GM21529 (cell line): ENCODE measurements around the gene ACR.

Experiments used
- ATAC-seq: cut with Tn5 transposase; IDR thresholded peaks from one replicate; pipeline ENCODE4 v1.9.1; 2021; ENCODE audit not compliant: unreplicated experiment

Gene ACR

DNA sequence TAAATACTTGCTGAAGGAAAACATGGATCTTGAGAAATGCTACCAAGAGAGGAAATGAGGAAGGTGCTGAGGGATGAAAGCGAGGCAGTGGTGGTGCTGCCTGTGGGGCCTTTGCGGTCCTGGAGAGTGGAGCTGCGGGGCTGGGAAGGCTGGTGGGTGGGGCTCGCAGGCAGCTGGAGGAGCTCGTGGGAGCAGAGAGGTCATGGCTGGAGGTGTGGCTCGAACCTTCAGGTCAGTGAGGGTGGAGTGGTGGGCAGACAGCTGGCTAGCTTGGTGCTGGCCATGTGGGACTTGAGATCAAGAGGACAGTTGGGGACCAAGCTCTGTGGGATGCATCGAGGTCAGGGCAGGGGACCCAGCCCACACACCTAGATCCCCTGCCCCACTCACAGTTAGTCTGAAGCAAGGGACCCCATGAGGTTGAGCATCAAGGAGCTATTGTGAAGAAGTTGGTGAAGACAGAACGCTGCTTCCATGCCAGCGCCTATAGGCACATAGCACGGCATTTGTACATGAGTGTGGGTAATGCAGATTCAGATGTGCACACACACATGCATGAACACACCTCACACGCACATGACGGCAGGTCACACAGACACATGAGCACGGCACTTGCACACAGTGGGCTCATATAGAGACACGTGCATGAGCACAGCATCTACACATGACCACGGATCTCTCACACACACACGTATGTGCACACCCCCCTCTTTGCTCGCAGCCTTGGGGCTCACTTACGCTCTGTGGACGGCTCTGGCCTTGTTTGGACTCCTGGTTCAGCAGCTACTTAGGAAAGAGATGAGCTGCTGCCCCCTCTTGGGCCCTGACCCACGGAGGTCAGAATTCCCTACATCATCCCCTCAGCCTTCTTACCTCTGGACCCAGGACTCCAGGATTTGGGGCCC is 34.9 kb upstream of the ACR start:
- ATAC-seq = no peak

- ATAC-seq = no peak
Observed at GRCh38 chr22:50703726-50704509, 34.1 kb upstream of the ACR start.

- ATAC-seq = no peak
Observed at GRCh38 chr22:50704510-50705218, 33.3 kb upstream of the ACR start.

DNA sequence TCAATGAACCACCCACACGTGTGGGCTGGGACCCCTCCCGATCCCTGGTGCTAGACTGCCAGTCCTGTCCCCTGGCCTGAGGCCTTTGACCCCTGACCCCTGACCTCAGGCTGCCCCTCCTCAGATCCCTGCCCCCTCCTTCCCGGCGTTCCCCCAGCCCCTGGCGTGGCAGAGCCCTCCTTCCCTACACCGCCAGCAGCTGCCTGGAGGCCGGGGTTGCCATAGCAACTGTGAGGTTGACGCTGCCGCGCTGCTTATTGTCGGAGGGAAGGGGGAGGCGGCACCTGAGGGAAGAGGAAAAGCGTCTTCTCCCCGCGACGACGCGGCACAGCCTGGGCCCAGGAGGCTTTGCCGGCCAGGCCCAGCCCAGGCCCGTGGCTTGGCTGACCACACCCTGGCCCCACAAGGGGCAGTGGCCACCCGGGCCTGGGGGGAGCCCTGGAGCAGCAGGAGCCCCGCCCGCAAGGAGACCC is 32.7 kb upstream of the ACR start:
- no peak for ATAC-seq

- no peak for ATAC-seq
Observed at GRCh38 chr22:50705851-50706351, 32.1 kb upstream of the ACR start.

DNA sequence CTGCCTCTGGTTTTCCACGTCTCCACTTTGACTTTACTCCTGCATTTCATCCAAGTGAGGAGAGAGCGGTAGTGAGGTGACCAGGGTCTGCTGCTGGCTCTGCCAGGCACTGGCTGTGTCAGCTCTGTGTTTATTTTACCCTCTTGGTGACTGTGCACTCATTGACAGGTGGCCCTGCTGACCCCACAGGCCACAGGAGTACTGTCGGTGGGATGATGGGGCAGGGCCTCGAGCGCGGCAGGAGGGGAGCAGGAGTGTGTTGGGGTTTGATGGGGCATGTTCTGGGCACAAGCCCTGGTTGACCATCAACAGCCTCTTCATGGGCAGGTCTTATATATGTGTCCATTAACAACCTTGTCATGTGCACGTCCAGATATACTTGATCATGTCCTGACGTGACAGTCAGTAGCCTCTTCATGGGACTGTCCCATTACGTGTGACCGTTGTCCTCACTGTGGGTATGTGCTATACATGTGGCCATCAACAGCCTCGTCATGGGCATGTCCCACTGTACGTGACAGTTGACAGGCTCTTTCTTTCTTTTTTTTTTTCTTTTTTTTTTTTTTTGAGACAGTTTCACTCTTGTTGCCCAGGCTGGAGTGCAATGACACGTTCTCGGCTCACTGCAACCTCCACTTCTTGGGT is 31.4 kb upstream of the ACR start:
- ATAC-seq = no peak

GRCh38 chr22:50708474-50708873 is 29.5 kb upstream of the ACR start:
- ATAC-seq = no peak

- ATAC-seq = no peak
Observed at GRCh38 chr22:50708996-50709395, 29.0 kb upstream of the ACR start.

DNA sequence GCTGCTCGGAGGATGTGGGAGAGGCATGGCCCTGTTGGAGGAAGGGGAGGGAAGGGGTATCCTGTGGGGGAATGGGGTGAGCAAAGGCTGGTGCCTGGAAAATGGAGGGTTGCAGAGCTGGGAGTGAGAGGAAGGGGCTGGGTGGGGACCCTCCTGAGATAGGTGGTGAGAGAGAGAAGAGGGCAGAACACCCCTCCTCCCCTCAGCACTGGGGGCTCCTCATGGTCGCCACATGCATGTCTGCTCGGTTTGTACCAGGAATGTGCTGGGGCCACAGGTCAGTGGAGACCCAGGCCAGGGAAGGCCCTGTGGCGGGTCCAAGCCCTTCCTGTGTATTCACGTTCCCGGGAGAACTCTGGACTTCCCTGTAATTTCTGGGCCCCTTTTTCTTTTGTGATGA is 27.8 kb upstream of the ACR start:
- no peak for ATAC-seq

DNA sequence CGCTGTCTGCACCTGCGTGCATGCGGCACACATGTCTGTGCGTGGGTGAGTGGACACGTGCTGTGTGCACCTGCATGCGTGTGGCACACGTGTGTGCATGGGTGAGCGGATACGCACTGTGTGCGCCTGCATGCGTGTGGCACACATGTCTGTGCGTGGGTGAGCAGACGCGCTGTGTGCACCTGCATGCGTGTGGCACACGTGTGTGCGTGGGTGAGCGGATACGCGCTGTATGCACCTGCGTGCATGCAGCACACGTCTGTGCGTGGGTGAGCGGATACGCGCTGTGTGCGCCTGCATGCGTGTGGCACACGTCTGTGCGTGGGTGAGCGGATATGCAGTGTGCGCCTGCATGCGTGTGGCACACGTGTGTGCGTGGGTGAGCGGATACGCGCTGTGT is 27.1 kb upstream of the ACR start:
- no peak for ATAC-seq

- no peak for ATAC-seq
Observed at GRCh38 chr22:50711446-50712340, 26.3 kb upstream of the ACR start.

- ATAC-seq = no peak
Observed at GRCh38 chr22:50712341-50713007, 25.5 kb upstream of the ACR start.

- no peak for ATAC-seq
Observed at GRCh38 chr22:50713008-50713385, 25.0 kb upstream of the ACR start.

DNA sequence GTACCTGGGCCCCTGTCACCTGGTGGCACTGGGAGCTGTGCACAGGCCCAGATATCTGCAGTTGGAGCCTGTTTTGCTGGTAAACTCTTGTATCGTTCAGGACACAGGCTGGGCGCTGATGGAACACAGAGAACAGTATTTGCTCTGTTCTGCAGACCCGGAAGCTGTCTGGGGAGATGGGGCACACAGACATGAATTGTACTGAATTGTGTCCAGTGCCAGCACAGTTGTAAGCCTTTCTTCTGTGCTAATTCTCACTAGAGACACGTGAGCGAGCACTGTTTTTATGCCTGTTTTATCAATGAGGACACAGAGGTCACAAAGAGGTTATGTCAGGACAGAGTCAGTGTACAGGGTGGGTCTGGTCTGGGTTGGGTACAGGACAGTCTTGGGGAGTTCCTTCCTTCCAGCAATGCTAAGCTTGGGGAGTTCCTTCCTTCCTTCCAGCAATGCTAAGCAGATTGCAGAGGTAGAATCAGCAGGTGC is 24.4 kb upstream of the ACR start:
- ATAC-seq = no peak

DNA sequence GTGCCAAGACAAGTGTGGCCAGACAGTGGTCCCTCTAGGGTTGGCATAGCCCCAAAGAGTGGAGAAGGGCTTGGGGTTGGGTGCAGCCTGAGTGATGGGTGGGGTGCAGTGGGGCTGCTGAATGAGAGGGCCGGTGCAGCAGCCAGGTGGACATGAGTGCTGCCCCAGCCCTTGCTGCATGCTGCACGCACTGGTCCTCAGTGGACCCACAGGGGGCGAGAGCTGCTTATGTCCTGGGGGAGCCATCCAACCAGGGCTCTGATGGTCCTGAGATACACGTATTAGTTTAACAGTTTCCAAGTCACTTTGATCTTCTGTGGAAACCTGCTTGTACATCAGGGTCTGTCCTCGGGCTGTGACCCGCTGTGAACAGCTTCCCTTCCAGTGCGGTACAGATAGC is 23.9 kb upstream of the ACR start:
- ATAC-seq = no peak

GRCh38 chr22:50714631-50715179 is 23.3 kb upstream of the ACR start:
- no peak for ATAC-seq

GRCh38 chr22:50715250-50715649 is 22.8 kb upstream of the ACR start:
- ATAC-seq = no peak

DNA sequence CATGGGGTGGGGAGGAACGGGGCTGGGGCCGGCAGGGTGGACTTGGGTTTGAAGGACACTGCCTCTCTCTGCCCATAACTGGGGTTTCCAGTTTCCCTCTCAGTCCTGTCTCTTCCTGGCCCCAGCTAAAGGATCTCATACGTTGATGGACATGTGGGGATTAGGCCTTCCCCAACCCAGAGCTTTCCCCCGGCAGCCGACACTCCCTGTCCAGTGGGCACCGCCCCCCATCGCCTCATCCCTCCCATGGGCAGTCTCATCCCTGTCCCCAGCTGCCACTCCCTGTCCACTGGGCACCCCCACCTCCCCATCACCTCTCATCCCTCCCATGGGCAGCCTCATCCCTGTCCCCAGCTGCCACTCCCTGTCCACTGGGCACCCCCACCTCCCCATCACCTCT is 22.2 kb upstream of the ACR start:
- no peak for ATAC-seq
